Stimulated activated CD8-positive, alpha-beta memory T cell treated with anti-CD3 and anti-CD28 coated beads, Interleukin-4, amount 100 ng/mL, for 4 hours (primary cell): Measurements from ENCODE around the gene PALM2AKAP2.

Experiments used
- DNase-seq, 2 donors: peaks; one replicate each; pipeline ENCODE4 v3.0.0-alpha.2; 2020; ENCODE audit warnings: low read depth in 2 of 2, low spot score in 1 of 2

Gene PALM2AKAP2

GRCh38 chr9:109779711-109780452 lies at the start of gene PALM2AKAP2:
Gene PALM2AKAP2 (plus strand): TSS chr9:109780198. CDS start chr9:109780489, 291 bp downstream.
- no peak for DNase-seq

GRCh38 chr9:109730228-109730627 lies 49.8 kb upstream of the PALM2AKAP2 start:
- DNase-seq = no peak

GRCh38 chr9:109733690-109734089 lies 46.3 kb upstream of the PALM2AKAP2 start:
- no peak for DNase-seq

GRCh38 chr9:109734814-109735213 lies 45.2 kb upstream of the PALM2AKAP2 start:
- no peak for DNase-seq

- DNase-seq = no peak
Measured at GRCh38 chr9:109735801-109736200, 44.2 kb upstream of the PALM2AKAP2 start.

- no peak for DNase-seq
Measured at GRCh38 chr9:109737295-109737694, 42.7 kb upstream of the PALM2AKAP2 start.

GRCh38 chr9:109739760-109740159 lies 40.2 kb upstream of the PALM2AKAP2 start:
- DNase-seq = no peak

- no peak for DNase-seq
Measured at GRCh38 chr9:109742776-109743348, 37.1 kb upstream of the PALM2AKAP2 start.

GRCh38 chr9:109743696-109744095 lies 36.3 kb upstream of the PALM2AKAP2 start:
- DNase-seq = no peak

GRCh38 chr9:109745335-109746283 lies 34.4 kb upstream of the PALM2AKAP2 start:
- DNase-seq = no peak

GRCh38 chr9:109751253-109751652 lies 28.7 kb upstream of the PALM2AKAP2 start:
- DNase-seq = no peak

- no peak for DNase-seq
Measured at GRCh38 chr9:109753308-109753707, 26.7 kb upstream of the PALM2AKAP2 start.

GRCh38 chr9:109755040-109755439 lies 25.0 kb upstream of the PALM2AKAP2 start:
- no peak for DNase-seq

- no peak for DNase-seq
Measured at GRCh38 chr9:109759589-109759988, 20.4 kb upstream of the PALM2AKAP2 start.

GRCh38 chr9:109765278-109765677 lies 14.7 kb upstream of the PALM2AKAP2 start:
- DNase-seq = no peak

GRCh38 chr9:109765830-109766229 lies 14.2 kb upstream of the PALM2AKAP2 start:
- DNase-seq = no peak

GRCh38 chr9:109766351-109766750 lies 13.6 kb upstream of the PALM2AKAP2 start:
- DNase-seq = no peak

- DNase-seq = no peak
Measured at GRCh38 chr9:109767404-109767803, 12.6 kb upstream of the PALM2AKAP2 start.

GRCh38 chr9:109767814-109768213 lies 12.2 kb upstream of the PALM2AKAP2 start:
- DNase-seq = no peak

GRCh38 chr9:109769250-109769649 lies 10.7 kb upstream of the PALM2AKAP2 start:
- no peak for DNase-seq

- no peak for DNase-seq
Measured at GRCh38 chr9:109770101-109770500, 9.9 kb upstream of the PALM2AKAP2 start.

GRCh38 chr9:109771087-109771486 lies 8.9 kb upstream of the PALM2AKAP2 start:
- DNase-seq = no peak
